ENCODE data around the gene AAGAB.
"Not testable (repeated sequence)": the region's sequence is repeated elsewhere in the genome, so short reads cannot be mapped to it uniquely, and the experiment has no call there.

AAGAB gene

GRCh38 chr15:67161412-67161811, 93.0 kb downstream of the AAGAB start:
- Mint-ChIP-seq H3K36me3 (ENCODE audit: low read depth) (peaks cover 18% of the 10 kb centered on the region), H3K27me3 (ENCODE audit: low read depth) (no peaks in the 10 kb centered on the region), H3K4me3 (no peak overlapping the region), H3K27ac (no peak overlapping the region), H3K9me3 (no peaks in the 10 kb centered on the region), H3K4me1 (ENCODE audit: low read depth) (peaks cover 22% of the 10 kb centered on the region)
- no peak for DNase-seq (ENCODE audit: low spot score)

GRCh38 chr15:67158367-67158766, 96.1 kb downstream of the AAGAB start:
- DNase-seq (ENCODE audit: low spot score), result no peak
- no peaks in the 10 kb centered on the region for H3K9me3 Mint-ChIP-seq
- H3K4me1 Mint-ChIP-seq (ENCODE audit: low read depth), result peaks cover 25% of the 10 kb centered on the region
- peaks cover 32% of the 10 kb centered on the region for H3K36me3 Mint-ChIP-seq (ENCODE audit: low read depth)
- H3K27me3 Mint-ChIP-seq (ENCODE audit: low read depth), result no peaks in the 10 kb centered on the region
- no peak overlapping the region for H3K4me3 Mint-ChIP-seq
- H3K27ac Mint-ChIP-seq, result no peak overlapping the region

GRCh38 chr15:67157521-67158252, 96.8 kb downstream of the AAGAB start:
- H3K27me3 Mint-ChIP-seq (ENCODE audit: low read depth), result no peaks in the 10 kb centered on the region
- no peaks in the 10 kb centered on the region for H3K9me3 Mint-ChIP-seq
- no peak overlapping the region for H3K27ac Mint-ChIP-seq
- no peak overlapping the region for H3K4me3 Mint-ChIP-seq
- DNase-seq (ENCODE audit: low spot score), result no peak
- peaks cover 35% of the 10 kb centered on the region for H3K36me3 Mint-ChIP-seq (ENCODE audit: low read depth)
- peaks cover 27% of the 10 kb centered on the region for H3K4me1 Mint-ChIP-seq (ENCODE audit: low read depth)

GRCh38 chr15:67156834-67157233, 97.6 kb downstream of the AAGAB start:
- no peak overlapping the region for H3K27ac Mint-ChIP-seq

GRCh38 chr15:67156426-67156825, 98.0 kb downstream of the AAGAB start:
- Mint-ChIP-seq H3K4me1 (ENCODE audit: low read depth) (peaks cover 31% of the 10 kb centered on the region), H3K4me3 (no peak overlapping the region), H3K27me3 (ENCODE audit: low read depth) (no peaks in the 10 kb centered on the region), H3K9me3 (no peaks in the 10 kb centered on the region), H3K36me3 (ENCODE audit: low read depth) (peaks cover 39% of the 10 kb centered on the region), H3K27ac (no peak overlapping the region)
- DNase-seq (ENCODE audit: low spot score), result no peak

More at GRCh38 chr15:67156834-67157233, 97.6 kb downstream of the AAGAB start:
- Mint-ChIP-seq H3K36me3 (ENCODE audit: low read depth) (peaks cover 39% of the 10 kb centered on the region), H3K4me1 (ENCODE audit: low read depth) (peaks cover 31% of the 10 kb centered on the region), H3K27me3 (ENCODE audit: low read depth) (no peaks in the 10 kb centered on the region), H3K9me3 (no peaks in the 10 kb centered on the region), H3K4me3 (no peak overlapping the region)
- DNase-seq (ENCODE audit: low spot score), result no peak

GRCh38 chr15:67154249-67154648, 100.2 kb downstream of the AAGAB start:
- H3K9me3 Mint-ChIP-seq, result no peaks in the 10 kb centered on the region
- no peak overlapping the region for H3K27ac Mint-ChIP-seq
- no peak overlapping the region for H3K4me3 Mint-ChIP-seq
- no peak for DNase-seq (ENCODE audit: low spot score)
- no peaks in the 10 kb centered on the region for H3K27me3 Mint-ChIP-seq (ENCODE audit: low read depth)
- peaks cover 36% of the 10 kb centered on the region for H3K4me1 Mint-ChIP-seq (ENCODE audit: low read depth)
- H3K36me3 Mint-ChIP-seq (ENCODE audit: low read depth), result peaks cover 41% of the 10 kb centered on the region

- peaks cover 38% of the 10 kb centered on the region for H3K36me3 Mint-ChIP-seq (ENCODE audit: low read depth)
- DNase-seq (ENCODE audit: low spot score); H3K27ac Mint-ChIP-seq; H3K9me3 Mint-ChIP-seq; H3K4me3 Mint-ChIP-seq; H3K27me3 Mint-ChIP-seq (ENCODE audit: low read depth): not testable (repeated sequence)
- H3K4me1 Mint-ChIP-seq (ENCODE audit: low read depth), result peaks cover 40% of the 10 kb centered on the region
Measured at GRCh38 chr15:67153044-67153443, 101.4 kb downstream of the AAGAB start.

GRCh38 chr15:67152429-67152828, 102.0 kb downstream of the AAGAB start:
- no peak for DNase-seq (ENCODE audit: low spot score)
- no peaks in the 10 kb centered on the region for H3K27me3 Mint-ChIP-seq (ENCODE audit: low read depth)
- H3K36me3 Mint-ChIP-seq (ENCODE audit: low read depth), result peaks cover 35% of the 10 kb centered on the region
- H3K9me3 Mint-ChIP-seq, result no peaks in the 10 kb centered on the region
- no peak overlapping the region for H3K4me3 Mint-ChIP-seq
- H3K27ac Mint-ChIP-seq, result no peak overlapping the region
- H3K4me1 Mint-ChIP-seq (ENCODE audit: low read depth), result peaks cover 40% of the 10 kb centered on the region
